ENCODE data around the gene VAV3. TPM values are rescaled to one million over a fixed set of nuclear protein-coding genes. Genes with fewer than 3 reads are reported as not detected.
A peak's percentile ranks its signal among the peaks of the same experiment; 100 is the strongest.

Gene VAV3
- total and polyA plus RNA-seq, 2 of the 13 experiments (the other 11 are each of a cell fraction or from before 2014, with no cell fraction given), result 15.9 to 29.8 TPM

DNA sequence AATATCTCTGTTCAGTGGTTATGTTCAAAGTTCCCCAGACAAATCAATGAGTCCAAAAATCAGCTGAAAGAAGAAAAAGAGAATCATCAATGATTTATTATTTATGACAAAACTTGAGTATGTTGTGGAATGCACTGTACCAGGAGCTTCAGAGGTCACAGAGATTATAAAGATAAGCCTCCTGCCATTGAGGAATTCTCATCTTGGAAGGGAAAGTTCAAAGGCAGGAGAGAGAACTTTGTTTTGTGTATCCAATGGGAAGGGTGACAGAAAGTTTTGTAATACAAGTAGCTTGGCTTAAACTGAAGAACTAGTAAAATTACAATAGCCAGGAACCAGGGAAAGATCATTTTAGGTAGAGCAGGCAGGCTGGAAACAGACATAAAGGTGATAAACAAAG, 367.7 kb downstream of the VAV3 start (continued):
- TF ChIP-seq FOXP1 (IDR thresholded peaks at IDR 0.05) (no peak), FOXP1 (CRISPR knock-in tag; IDR thresholded peaks at IDR 0.05) (peak; percentile 89), ZNF260 (CRISPR knock-in tag; IDR thresholded peaks at IDR 0.05; ENCODE audit: borderline replicate concordance, low read depth) (no peak), ZNF724P (CRISPR knock-in tag; IDR thresholded peaks at IDR 0.05; ENCODE audit: borderline replicate concordance) (no peak), NCOA1 (CRISPR knock-in tag; IDR thresholded peaks at IDR 0.05) (0 out of 2 replicates have a peak, but pooled peaks have one; percentile 27), ZNF510 (CRISPR knock-in tag; IDR thresholded peaks at IDR 0.05; ENCODE audit: low read depth) (no peak), SMYD3 (CRISPR knock-in tag; IDR thresholded peaks at IDR 0.05) (no peak), CEBPB (IDR thresholded peaks at IDR 0.05; ENCODE audit: borderline replicate concordance, low read depth, low read length) (peak; percentile 36; the same call in 1 of the 2 replicates), KLF11 (CRISPR knock-in tag; IDR thresholded peaks at IDR 0.05) (0 out of 2 replicates have a peak, but pooled peaks have one; percentile 24), HOXA5 (CRISPR knock-in tag; IDR thresholded peaks at IDR 0.05) (0 out of 2 replicates have a peak, but pooled peaks have one; percentile 27), TBX3 (IDR thresholded peaks at IDR 0.05; ENCODE audit: borderline replicate concordance) (peak; percentile 58; the same call in 1 of the 2 replicates), HDAC1 (CRISPR knock-in tag; IDR thresholded peaks at IDR 0.05) (peak; percentile 39; the same call in 1 of the 2 replicates), MAFG (CRISPR knock-in tag; IDR thresholded peaks at IDR 0.05) (no peak), POGK (CRISPR knock-in tag; conservative IDR thresholded peaks at IDR 0.05) (0 out of 2 replicates have a peak, but pooled peaks have one; percentile 32), MED1 (CRISPR knock-in tag; IDR thresholded peaks at IDR 0.05) (peak; percentile 74), TEAD3 (CRISPR knock-in tag; optimal IDR thresholded peaks at IDR 0.05; ENCODE audit: borderline replicate concordance) (peak; percentile 78), GATAD2A (CRISPR knock-in tag; IDR thresholded peaks at IDR 0.05) (peak; percentile 87), SKI (IDR thresholded peaks at IDR 0.05; ENCODE audit: partially characterized antibody) (peak; percentile 86), ZFY (CRISPR knock-in tag; IDR thresholded peaks at IDR 0.05) (no peak), MLXIP (CRISPR knock-in tag; IDR thresholded peaks at IDR 0.05; ENCODE audit: borderline replicate concordance) (no peak), ZNF83 (CRISPR knock-in tag; IDR thresholded peaks at IDR 0.05; ENCODE audit: borderline replicate concordance) (no peak), RELA (CRISPR knock-in tag; IDR thresholded peaks at IDR 0.05) (no peak), ZBTB7B (CRISPR knock-in tag; IDR thresholded peaks at IDR 0.05) (no peak), THAP11 (CRISPR knock-in tag; IDR thresholded peaks at IDR 0.05) (peak; percentile 24; the same call in 1 of the 2 replicates), RARA (CRISPR knock-in tag; IDR thresholded peaks at IDR 0.05) (peak; percentile 98), GATA4 (IDR thresholded peaks at IDR 0.05; ENCODE audit: borderline replicate concordance, low read depth) (peak; percentile 89; the same call in 1 of the 2 replicates), KAT2B (IDR thresholded peaks at IDR 0.05; ENCODE audit: borderline replicate concordance, low read depth, low read length) (peak; percentile 61; the same call in 1 of the 2 replicates), KDM3A (CRISPR knock-in tag; IDR thresholded peaks at IDR 0.05; ENCODE audit: low read depth) (0 out of 2 replicates have a peak, but pooled peaks have one; percentile 32), CEBPG (CRISPR knock-in tag; IDR thresholded peaks at IDR 0.05) (peak; percentile 65; the same call in 1 of the 2 replicates)
- TF ChIP-seq, protein P1, sequence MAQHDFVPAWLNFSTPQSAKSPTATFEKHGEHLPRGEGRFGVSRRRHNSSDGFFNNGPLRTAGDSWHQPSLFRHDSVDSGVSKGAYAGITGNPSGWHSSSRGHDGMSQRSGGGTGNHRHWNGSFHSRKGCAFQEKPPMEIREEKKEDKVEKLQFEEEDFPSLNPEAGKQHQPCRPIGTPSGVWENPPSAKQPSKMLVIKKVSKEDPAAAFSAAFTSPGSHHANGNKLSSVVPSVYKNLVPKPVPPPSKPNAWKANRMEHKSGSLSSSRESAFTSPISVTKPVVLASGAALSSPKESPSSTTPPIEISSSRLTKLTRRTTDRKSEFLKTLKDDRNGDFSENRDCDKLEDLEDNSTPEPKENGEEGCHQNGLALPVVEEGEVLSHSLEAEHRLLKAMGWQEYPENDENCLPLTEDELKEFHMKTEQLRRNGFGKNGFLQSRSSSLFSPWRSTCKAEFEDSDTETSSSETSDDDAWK (CRISPR knock-in tag; IDR thresholded peaks at IDR 0.05), result no peak
